Measurements from ENCODE around the gene CLTC. TPM values are rescaled to one million over a fixed set of nuclear protein-coding genes. Genes with fewer than 3 reads are reported as not detected.

Gene CLTC
- total and polyA plus RNA-seq, 2 of the 4 experiments (the other 2 are of a cell fraction): 181 to 641 TPM

- POLR2A ChIA-PET (ENCODE audit: unreplicated experiment): no interaction called here
- intact Hi-C loops (cut with micrococcal nuclease): loop anchor here (10.0 kb wide), 1 partner anchor 291 kb away; no protein-coding TSS in a partner anchor
- CTCF ChIA-PET: no interaction called here
- peaks cover 0 to 15% of the 10 kb centered on the region in 2 experiments; a peak in 1 of 4 replicates for H3K79me1 ChIP-seq (ENCODE audit: low read depth in 1 of 2, low read length in 2 of 2)
- ATAC-seq (ENCODE audit: low read depth) (no peak), DNase-seq (no peak)
- BruUV-seq (replicated peaks): no TSS peak
- H3K4ac ChIP-seq (ENCODE audit: low read depth, low read length): no peak overlapping the region
- no peaks in the 10 kb centered on the region for H3K4me1 ChIP-seq (ENCODE audit: control insufficient read depth, insufficient read depth, low read length)
- H3K4me3 ChIP-seq (ENCODE audit: insufficient read depth, low read depth, low read length): no peak overlapping the region
- no peak overlapping the region for H3K4me2 ChIP-seq (ENCODE audit: low read depth, low read length)
- dilution Hi-C loops (cut with HindIII; ENCODE audit: low sequenced_read_pairs, unreplicated experiment): no loop called here
- H2AK5ac ChIP-seq (ENCODE audit: low read depth, low read length): no peak overlapping the region
- WGBS, 2 experiments (ENCODE audit: extremely low coverage in 2 of 2, insufficient read length in 1 of 2): no CpG with 5 or more reads among the region's 4 CpGs
- H4K20me1 ChIP-seq (ENCODE audit: insufficient read depth, low read length): no peaks in the 10 kb centered on the region
- H3K27ac ChIP-seq (ENCODE audit: insufficient read depth, low read length): no peak overlapping the region
- no peaks in the 10 kb centered on the region for H3K9me1 ChIP-seq (ENCODE audit: insufficient read depth, low read length)
- H4K8ac ChIP-seq (ENCODE audit: low read depth in 2 of 2, low read length in 2 of 2): no peak overlapping the region
- no peak overlapping the region for H4K91ac ChIP-seq (ENCODE audit: insufficient read depth, low read depth, low read length)
- H2BK15ac ChIP-seq (ENCODE audit: low read depth, low read length): no peak overlapping the region
- H3K9me3 ChIP-seq (ENCODE audit: control insufficient read depth, insufficient read depth, low read length): no peaks in the 10 kb centered on the region; the same call in 1 of the 2 replicates
- H4K5ac ChIP-seq (ENCODE audit: low read depth, low read length): no peak overlapping the region
- no peak overlapping the region for H3K56ac ChIP-seq (ENCODE audit: extremely low read depth, insufficient read depth, low read length)
- H3K36me3 ChIP-seq (ENCODE audit: control insufficient read depth, insufficient read depth, low read length): peaks cover 9% of the 10 kb centered on the region
- no peak overlapping the region for H2BK120ac ChIP-seq (ENCODE audit: low read depth, low read length)
- no peak overlapping the region for H2BK5ac ChIP-seq (ENCODE audit: low read depth, low read length, poor library complexity, severe bottlenecking)
- TF ChIP-seq BHLHE40 (IDR thresholded peaks at IDR 0.05; ENCODE audit: low read depth, low read length) (no peak), MAFK (IDR thresholded peaks at IDR 0.05; ENCODE audit: low read depth, low read length) (peak; percentile 45; the same call in 1 of the 2 replicates)
- H3K27me3 ChIP-seq (ENCODE audit: control insufficient read depth, insufficient read depth, low read length): no peaks in the 10 kb centered on the region
- no peak overlapping the region for H3K18ac ChIP-seq (ENCODE audit: low read depth, low read length)
- no peak overlapping the region for H2AK9ac ChIP-seq (replicated peaks; ENCODE audit: low read depth, low read length, poor library complexity)
- no peak overlapping the region for H2BK20ac ChIP-seq (ENCODE audit: low read depth, low read length)
- H3K14ac ChIP-seq (replicated peaks; ENCODE audit: low read depth, low read length): no peak overlapping the region
- H3K23ac ChIP-seq (ENCODE audit: low read depth, low read length): no peak overlapping the region
- H3K9ac ChIP-seq (ENCODE audit: low read depth, low read length): no peak overlapping the region
- no peak overlapping the region for H2AFZ ChIP-seq (replicated peaks; ENCODE audit: low read length, poor library complexity)
- in situ Hi-C loops (cut with MboI; ENCODE audit: low sequenced_read_pairs): no loop called here
Measured at GRCh38 chr17:59743842-59744241, 124.1 kb downstream of the CLTC start.
